Mammary epithelial cell (primary cell): ENCODE results near the gene PRKAA2.

Experiments used
- EZH2 ChIP-seq: IDR thresholded peaks from 2 replicates; pipeline ENCODE4 v1.6.1; 2012; ENCODE audit warnings: low read length, inconsistent platforms, borderline replicate concordance
- TF ChIP-seq, protein P1 (sequence below), 2 donors: IDR thresholded peaks in 1 of 2; conservative IDR thresholded peaks in 1 of 2; 2 replicates each; pipeline ENCODE4 v1.5.1; 2011 to 2012; ENCODE audit warnings: inconsistent platforms in 2 of 2, low read length in 2 of 2, mild to moderate bottlenecking in 2 of 2, control low read depth in 1 of 2, low read depth in 1 of 2; ENCODE audit not compliant: insufficient read depth in 1 of 2; ENCODE audit errors: extremely low read depth in 1 of 2

DNA sequence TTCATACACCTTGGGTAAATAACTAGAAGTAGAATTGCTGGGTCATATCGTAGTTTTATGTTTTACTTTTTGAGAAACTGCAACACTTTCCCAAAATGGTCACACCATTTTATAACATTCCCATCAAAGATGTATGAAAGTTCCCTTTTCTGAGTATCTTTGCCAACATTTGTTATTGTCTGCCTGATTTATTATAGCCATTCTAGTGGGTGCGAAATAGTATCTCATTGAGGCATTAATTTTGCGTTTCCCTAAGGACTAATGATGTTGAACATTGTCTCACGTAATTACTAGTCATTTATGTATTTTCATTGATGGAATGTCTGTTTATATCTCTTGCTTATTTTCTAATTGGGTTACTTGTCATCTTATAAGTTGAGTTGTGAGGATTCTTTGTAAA, 3.4 kb downstream of the PRKAA2 start:
- TF ChIP-seq, protein P1, sequence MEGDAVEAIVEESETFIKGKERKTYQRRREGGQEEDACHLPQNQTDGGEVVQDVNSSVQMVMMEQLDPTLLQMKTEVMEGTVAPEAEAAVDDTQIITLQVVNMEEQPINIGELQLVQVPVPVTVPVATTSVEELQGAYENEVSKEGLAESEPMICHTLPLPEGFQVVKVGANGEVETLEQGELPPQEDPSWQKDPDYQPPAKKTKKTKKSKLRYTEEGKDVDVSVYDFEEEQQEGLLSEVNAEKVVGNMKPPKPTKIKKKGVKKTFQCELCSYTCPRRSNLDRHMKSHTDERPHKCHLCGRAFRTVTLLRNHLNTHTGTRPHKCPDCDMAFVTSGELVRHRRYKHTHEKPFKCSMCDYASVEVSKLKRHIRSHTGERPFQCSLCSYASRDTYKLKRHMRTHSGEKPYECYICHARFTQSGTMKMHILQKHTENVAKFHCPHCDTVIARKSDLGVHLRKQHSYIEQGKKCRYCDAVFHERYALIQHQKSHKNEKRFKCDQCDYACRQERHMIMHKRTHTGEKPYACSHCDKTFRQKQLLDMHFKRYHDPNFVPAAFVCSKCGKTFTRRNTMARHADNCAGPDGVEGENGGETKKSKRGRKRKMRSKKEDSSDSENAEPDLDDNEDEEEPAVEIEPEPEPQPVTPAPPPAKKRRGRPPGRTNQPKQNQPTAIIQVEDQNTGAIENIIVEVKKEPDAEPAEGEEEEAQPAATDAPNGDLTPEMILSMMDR (conservative IDR thresholded peaks at IDR 0.05 in 1 of 2, IDR thresholded peaks at IDR 0.05 in 1 of 2; ENCODE audit: extremely low read depth in 1 of 2, insufficient read depth in 1 of 2, low read depth in 1 of 2, low read length in 2 of 2): no peak
- no peak for TF ChIP-seq EZH2
